Stimulated activated CD4-positive, alpha-beta T cell treated with anti-CD3 and anti-CD28 coated beads, Interleukin-12 subunit alpha, Interleukin-12 subunit beta, amount 100 ng/mL, for 48 hours (primary cell): ENCODE results near the gene FAM107B.

ENCODE experiments used
- DNase-seq, 3 donors: peaks; one replicate each; pipeline ENCODE4 v3.0.0-alpha.2; 2020; ENCODE audit warnings: low read depth in 2 of 3, low spot score in 1 of 3

The FAM107B gene

GRCh38 chr10:14518149-14518548, 256.5 kb downstream of the FAM107B start:
- no peak for DNase-seq

GRCh38 chr10:14513123-14513522, 261.6 kb downstream of the FAM107B start:
- no peak for DNase-seq

GRCh38 chr10:14510346-14510745, 264.4 kb downstream of the FAM107B start:
- DNase-seq = no peak

GRCh38 chr10:14508725-14509124, 266.0 kb downstream of the FAM107B start:
- no peak for DNase-seq

- DNase-seq = no peak
Measured at GRCh38 chr10:14507781-14508180, 266.9 kb downstream of the FAM107B start.

- DNase-seq = no peak
Measured at GRCh38 chr10:14507176-14507575, 267.5 kb downstream of the FAM107B start.

GRCh38 chr10:14502431-14502830, 272.3 kb downstream of the FAM107B start:
- no peak for DNase-seq

- DNase-seq = no peak
Measured at GRCh38 chr10:14500172-14500765, 274.4 kb downstream of the FAM107B start.

GRCh38 chr10:14499601-14499904, 275.1 kb downstream of the FAM107B start:
- no peak for DNase-seq

- no peak for DNase-seq
Measured at GRCh38 chr10:14498326-14498725, 276.4 kb downstream of the FAM107B start.

GRCh38 chr10:14491811-14492210, 282.9 kb downstream of the FAM107B start:
- DNase-seq = no peak

GRCh38 chr10:14489522-14490177, 285.0 kb downstream of the FAM107B start:
- DNase-seq = no peak

- DNase-seq = no peak
Measured at GRCh38 chr10:14487488-14487883, 287.2 kb downstream of the FAM107B start.

GRCh38 chr10:14486777-14487487, 287.8 kb downstream of the FAM107B start:
- no peak for DNase-seq

- no peak for DNase-seq
Measured at GRCh38 chr10:14485986-14486385, 288.7 kb downstream of the FAM107B start.

GRCh38 chr10:14483417-14483816, 291.3 kb downstream of the FAM107B start:
- no peak for DNase-seq

GRCh38 chr10:14481752-14482151, 292.9 kb downstream of the FAM107B start:
- no peak for DNase-seq

GRCh38 chr10:14481014-14481413, 293.7 kb downstream of the FAM107B start:
- no peak for DNase-seq

- DNase-seq = peak in 1 of 3 donors; percentile 10
Measured at GRCh38 chr10:14478604-14479003, 296.1 kb downstream of the FAM107B start.

- no peak for DNase-seq
Measured at GRCh38 chr10:14478201-14478600, 296.5 kb downstream of the FAM107B start.

GRCh38 chr10:14477408-14477710, 297.3 kb downstream of the FAM107B start:
- DNase-seq = no peak

- DNase-seq = no peak
Measured at GRCh38 chr10:14476641-14477407, 297.9 kb downstream of the FAM107B start.
